Measurements from ENCODE around the gene CD6. TPM values are rescaled to one million over a fixed set of nuclear protein-coding genes. Genes with fewer than 3 reads are reported as not detected.

CD6 gene
- polyA plus RNA-seq, 2 of the 4 experiments (the other 2 are of a cell fraction): 0.06 TPM

DNA sequence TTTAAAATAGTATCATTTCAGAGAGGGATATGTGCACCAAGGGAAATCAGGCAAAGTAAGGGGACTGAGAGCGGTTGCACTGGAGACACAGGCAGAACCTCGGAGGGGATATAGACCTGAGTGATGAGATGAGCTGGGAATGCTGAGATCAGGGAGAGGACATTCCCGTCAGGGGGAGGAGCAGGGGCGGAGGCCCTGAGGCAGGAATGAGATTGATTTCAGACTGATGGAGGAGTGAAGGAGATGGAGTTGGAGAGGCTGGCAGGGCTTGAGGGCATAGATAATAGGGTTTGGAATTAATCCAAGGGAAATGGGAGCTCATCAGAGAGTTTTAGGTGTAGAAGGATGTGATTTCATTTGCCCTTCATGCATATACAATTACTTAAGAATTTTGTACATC, 13.2 kb downstream of the CD6 start (continued):
- TF ChIP-seq, protein P1, sequence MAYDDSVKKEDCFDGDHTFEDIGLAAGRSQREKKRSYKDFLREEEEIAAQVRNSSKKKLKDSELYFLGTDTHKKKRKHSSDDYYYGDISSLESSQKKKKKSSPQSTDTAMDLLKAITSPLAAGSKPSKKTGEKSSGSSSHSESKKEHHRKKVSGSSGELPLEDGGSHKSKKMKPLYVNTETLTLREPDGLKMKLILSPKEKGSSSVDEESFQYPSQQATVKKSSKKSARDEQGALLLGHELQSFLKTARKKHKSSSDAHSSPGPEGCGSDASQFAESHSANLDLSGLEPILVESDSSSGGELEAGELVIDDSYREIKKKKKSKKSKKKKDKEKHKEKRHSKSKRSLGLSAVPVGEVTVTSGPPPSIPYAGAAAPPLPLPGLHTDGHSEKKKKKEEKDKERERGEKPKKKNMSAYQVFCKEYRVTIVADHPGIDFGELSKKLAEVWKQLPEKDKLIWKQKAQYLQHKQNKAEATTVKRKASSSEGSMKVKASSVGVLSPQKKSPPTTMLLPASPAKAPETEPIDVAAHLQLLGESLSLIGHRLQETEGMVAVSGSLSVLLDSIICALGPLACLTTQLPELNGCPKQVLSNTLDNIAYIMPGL (CRISPR knock-in tag; IDR thresholded peaks at IDR 0.05; ENCODE audit: borderline replicate concordance): no peak
- TF ChIP-seq, protein P2, sequence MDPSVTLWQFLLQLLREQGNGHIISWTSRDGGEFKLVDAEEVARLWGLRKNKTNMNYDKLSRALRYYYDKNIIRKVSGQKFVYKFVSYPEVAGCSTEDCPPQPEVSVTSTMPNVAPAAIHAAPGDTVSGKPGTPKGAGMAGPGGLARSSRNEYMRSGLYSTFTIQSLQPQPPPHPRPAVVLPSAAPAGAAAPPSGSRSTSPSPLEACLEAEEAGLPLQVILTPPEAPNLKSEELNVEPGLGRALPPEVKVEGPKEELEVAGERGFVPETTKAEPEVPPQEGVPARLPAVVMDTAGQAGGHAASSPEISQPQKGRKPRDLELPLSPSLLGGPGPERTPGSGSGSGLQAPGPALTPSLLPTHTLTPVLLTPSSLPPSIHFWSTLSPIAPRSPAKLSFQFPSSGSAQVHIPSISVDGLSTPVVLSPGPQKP (IDR thresholded peaks at IDR 0.05; ENCODE audit: low read depth, low read length): no peak
- TF ChIP-seq, protein P3, sequence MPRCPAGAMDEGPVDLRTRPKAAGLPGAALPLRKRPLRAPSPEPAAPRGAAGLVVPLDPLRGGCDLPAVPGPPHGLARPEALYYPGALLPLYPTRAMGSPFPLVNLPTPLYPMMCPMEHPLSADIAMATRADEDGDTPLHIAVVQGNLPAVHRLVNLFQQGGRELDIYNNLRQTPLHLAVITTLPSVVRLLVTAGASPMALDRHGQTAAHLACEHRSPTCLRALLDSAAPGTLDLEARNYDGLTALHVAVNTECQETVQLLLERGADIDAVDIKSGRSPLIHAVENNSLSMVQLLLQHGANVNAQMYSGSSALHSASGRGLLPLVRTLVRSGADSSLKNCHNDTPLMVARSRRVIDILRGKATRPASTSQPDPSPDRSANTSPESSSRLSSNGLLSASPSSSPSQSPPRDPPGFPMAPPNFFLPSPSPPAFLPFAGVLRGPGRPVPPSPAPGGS (IDR thresholded peaks at IDR 0.05): no peak

DNA sequence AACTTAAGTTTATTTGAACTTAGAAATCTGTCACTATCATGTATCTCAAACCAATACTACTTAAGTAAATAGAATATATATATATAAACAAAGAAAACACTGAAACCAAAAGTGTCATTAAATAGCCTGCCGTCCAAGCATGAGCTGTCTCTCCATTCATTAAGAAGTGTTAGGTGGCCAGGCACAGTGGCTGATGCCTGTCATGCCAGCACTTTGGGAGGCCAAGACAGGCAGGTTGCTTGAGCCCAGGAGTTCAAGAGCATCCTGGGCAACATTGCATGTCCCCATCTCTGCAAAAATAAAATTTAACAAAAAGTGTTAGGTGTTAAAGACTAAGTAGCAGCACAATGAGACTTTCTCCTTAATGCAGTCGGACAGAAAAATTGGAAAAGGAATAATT, 14.0 kb downstream of the CD6 start:
- Histone ChIP-seq H3K4me2 (no peak overlapping the region), H3K27ac (no peak overlapping the region), H3K4me3 (no peak overlapping the region), H3K4me1 (peaks cover 6% of the 10 kb centered on the region; the same call in 1 of the 3 replicates), H3K9me3 (no peaks in the 10 kb centered on the region)
- WGBS (ENCODE audit: missing lambda C conversion rate): 72% methylated on average over 2 of the region's 2 CpGs
- DNase-seq (ENCODE audit: low read depth in 1 of 2, low spot score in 1 of 2) (no peak), ATAC-seq (no peak), FAIRE-seq (no peak)
- ChIA-PET POLR2A (no interaction called here), CTCF (interaction anchor here (1.3 to 2.2 kb wide), 2 partner anchors 15 to 144 kb away, joined by 6 to 7 read pairs; partner anchors contain the start of gene CD6)
- TF ChIP-seq POLR2AphosphoS2 (conservative IDR thresholded peaks at IDR 0.05; ENCODE audit: low read length) (no peak), CHD4 (IDR thresholded peaks at IDR 0.05; ENCODE audit: borderline replicate concordance) (no peak)

DNA sequence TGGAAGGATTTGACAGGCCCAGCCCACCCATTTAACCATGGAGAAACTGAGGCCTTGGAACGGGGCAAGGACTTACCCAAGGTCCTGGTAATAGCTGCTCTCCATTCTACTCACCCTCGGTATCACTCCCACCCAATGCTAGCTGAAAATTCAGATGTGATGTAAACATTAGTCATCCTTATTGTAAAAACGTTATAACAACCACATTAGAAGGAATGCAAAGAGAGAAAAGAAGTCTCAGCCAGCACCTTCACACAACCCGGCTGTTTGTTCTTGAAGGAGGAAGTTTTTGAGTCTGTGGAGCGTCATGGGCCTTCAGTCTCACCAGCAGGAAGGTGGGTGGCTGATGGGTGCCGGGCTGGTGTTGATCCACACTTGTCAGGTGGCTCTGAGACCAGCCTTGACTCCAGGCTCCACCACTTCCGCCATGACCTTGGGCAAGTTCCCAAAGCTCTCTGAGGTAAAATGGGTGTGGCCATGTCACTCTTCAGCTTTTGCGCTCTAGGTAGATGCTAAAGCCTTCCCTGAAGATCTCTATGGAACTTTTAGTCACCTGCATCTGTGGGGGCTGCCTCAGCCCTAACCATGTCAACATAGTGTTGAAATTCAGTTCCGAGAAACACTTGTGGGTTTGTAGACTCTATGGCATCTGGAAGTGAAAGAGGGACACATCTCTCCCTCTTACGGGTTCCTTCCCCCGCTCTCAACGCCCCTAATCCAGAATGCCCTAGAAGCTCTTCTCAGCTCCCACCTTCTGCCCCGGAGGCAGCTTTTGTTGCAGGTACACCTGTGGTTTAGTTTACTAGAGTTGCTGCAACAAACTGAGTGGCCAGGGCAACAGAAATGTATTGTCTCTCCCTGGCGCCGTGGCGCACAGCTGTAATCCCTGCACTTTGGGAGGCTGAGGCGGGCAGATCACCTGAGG, 14.8 kb downstream of the CD6 start:
- 58% methylated on average over 14 of the region's 17 CpGs for WGBS (ENCODE audit: missing lambda C conversion rate)
- Histone ChIP-seq H3K4me3 (no peak overlapping the region), H3K27ac (no peak overlapping the region), H3K4me2 (no peak overlapping the region), H3K9me3 (no peaks in the 10 kb centered on the region), H3K4me1 (peaks cover 6% of the 10 kb centered on the region; the same call in 1 of the 3 replicates)
- peak in 1 of 2 experiments; percentile 13 for DNase-seq (ENCODE audit: low read depth in 1 of 2, low spot score in 1 of 2)
- ChIA-PET CTCF (interaction anchor here (2.2 kb wide), 1 partner anchor 144 kb away, joined by 6 read pairs; no protein-coding TSS in a partner anchor), POLR2A (interaction anchor here (0.6 kb wide), 1 partner anchor 162 kb away, joined by 3 read pairs; no protein-coding TSS in a partner anchor)
- no peak for FAIRE-seq
- ATAC-seq: no peak; a peak in 1 of 6 replicates
- TF ChIP-seq HDAC2 (IDR thresholded peaks at IDR 0.05): no peak
- no peak for TF ChIP-seq POLR2AphosphoS2 (conservative IDR thresholded peaks at IDR 0.05; ENCODE audit: low read length)
- no peak for TF ChIP-seq ZNF302 (CRISPR knock-in tag; IDR thresholded peaks at IDR 0.05)
- no peak for TF ChIP-seq MAZ (IDR thresholded peaks at IDR 0.05; ENCODE audit: borderline replicate concordance, low read depth, low read length)
- TF ChIP-seq, protein P4, sequence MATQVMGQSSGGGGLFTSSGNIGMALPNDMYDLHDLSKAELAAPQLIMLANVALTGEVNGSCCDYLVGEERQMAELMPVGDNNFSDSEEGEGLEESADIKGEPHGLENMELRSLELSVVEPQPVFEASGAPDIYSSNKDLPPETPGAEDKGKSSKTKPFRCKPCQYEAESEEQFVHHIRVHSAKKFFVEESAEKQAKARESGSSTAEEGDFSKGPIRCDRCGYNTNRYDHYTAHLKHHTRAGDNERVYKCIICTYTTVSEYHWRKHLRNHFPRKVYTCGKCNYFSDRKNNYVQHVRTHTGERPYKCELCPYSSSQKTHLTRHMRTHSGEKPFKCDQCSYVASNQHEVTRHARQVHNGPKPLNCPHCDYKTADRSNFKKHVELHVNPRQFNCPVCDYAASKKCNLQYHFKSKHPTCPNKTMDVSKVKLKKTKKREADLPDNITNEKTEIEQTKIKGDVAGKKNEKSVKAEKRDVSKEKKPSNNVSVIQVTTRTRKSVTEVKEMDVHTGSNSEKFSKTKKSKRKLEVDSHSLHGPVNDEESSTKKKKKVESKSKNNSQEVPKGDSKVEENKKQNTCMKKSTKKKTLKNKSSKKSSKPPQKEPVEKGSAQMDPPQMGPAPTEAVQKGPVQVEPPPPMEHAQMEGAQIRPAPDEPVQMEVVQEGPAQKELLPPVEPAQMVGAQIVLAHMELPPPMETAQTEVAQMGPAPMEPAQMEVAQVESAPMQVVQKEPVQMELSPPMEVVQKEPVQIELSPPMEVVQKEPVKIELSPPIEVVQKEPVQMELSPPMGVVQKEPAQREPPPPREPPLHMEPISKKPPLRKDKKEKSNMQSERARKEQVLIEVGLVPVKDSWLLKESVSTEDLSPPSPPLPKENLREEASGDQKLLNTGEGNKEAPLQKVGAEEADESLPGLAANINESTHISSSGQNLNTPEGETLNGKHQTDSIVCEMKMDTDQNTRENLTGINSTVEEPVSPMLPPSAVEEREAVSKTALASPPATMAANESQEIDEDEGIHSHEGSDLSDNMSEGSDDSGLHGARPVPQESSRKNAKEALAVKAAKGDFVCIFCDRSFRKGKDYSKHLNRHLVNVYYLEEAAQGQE (IDR thresholded peaks at IDR 0.05): no peak
- TF ChIP-seq RCOR1 (IDR thresholded peaks at IDR 0.05; ENCODE audit: low read depth, low read length): no peak
- TF ChIP-seq HEYL (CRISPR knock-in tag; IDR thresholded peaks at IDR 0.05): no peak
- TF ChIP-seq ZC3H11A (IDR thresholded peaks at IDR 0.05): no peak
- no peak for TF ChIP-seq EHF (CRISPR knock-in tag; IDR thresholded peaks at IDR 0.05)
- TF ChIP-seq HOXB5 (CRISPR knock-in tag; IDR thresholded peaks at IDR 0.05): no peak
- no peak for TF ChIP-seq EHMT2 (IDR thresholded peaks at IDR 0.05; ENCODE audit: low read depth)
- TF ChIP-seq ZFP36 (IDR thresholded peaks at IDR 0.05; ENCODE audit: borderline replicate concordance, partially characterized antibody): no peak
- no peak for TF ChIP-seq EP300 (IDR thresholded peaks at IDR 0.05)
- no peak for TF ChIP-seq BHLHE40 (IDR thresholded peaks at IDR 0.05; ENCODE audit: low read depth, low read length)
- TF ChIP-seq NPAS2 (CRISPR knock-in tag; IDR thresholded peaks at IDR 0.05; ENCODE audit: borderline replicate concordance): no peak
- TF ChIP-seq, protein P2 (IDR thresholded peaks at IDR 0.05; ENCODE audit: low read depth, low read length): no peak
